ENCODE results near the gene ARL6.

The ARL6 gene

GRCh38 chr3:97848779-97849178, 84.2 kb downstream of the ARL6 start (continued):
- TF ChIP-seq ZNF585B (tag by site-specific recombination; IDR thresholded peaks at IDR 0.05), result no peak
- TF ChIP-seq ZNF768 (tag by site-specific recombination; IDR thresholded peaks at IDR 0.05), result no peak

Data from HEK293 (cell line).